OCI-LY1 (cell line): ENCODE results near the gene PAX5.

ENCODE experiments used
- H2AFZ ChIP-seq: fragments of 200-600 bp; sonication (generic), shearing (Covaris generic); 2 replicates; pipeline ENCODE4 v1.6.0; 2014; ENCODE audit warnings: antibody characterized with exemption, mild to moderate bottlenecking, low read length
- H3F3A ChIP-seq: fragments of 200-600 bp; sonication (generic), shearing (Covaris generic); 2 replicates; pipeline ENCODE4 v1.6.0; 2014; ENCODE audit warnings: mild to moderate bottlenecking, antibody characterized with exemption, low read length, moderate library complexity; ENCODE audit not compliant: insufficient read depth
- H3K27ac ChIP-seq: fragments of 200-600 bp; sonication (generic); 2 replicates; pipeline ENCODE4 v1.5.1; 2014; ENCODE audit warnings: low read length, mixed run types, mild to moderate bottlenecking, low read depth; ENCODE audit not compliant: poor library complexity, severe bottlenecking
- H3K27me3 ChIP-seq: fragments of 200-600 bp; sonication (generic); 2 replicates; pipeline ENCODE4 v1.6.0; 2014; ENCODE audit warnings: antibody characterized with exemption, mild to moderate bottlenecking, low read length, moderate library complexity; ENCODE audit not compliant: insufficient read depth
- H3K36me3 ChIP-seq: fragments of 200-600 bp; sonication (generic); 2 replicates; pipeline ENCODE4 v1.6.1; 2014; ENCODE audit warnings: mild to moderate bottlenecking, antibody characterized with exemption, low read length, moderate library complexity, mixed read lengths; ENCODE audit not compliant: insufficient read depth
- H3K4me1 ChIP-seq: fragments of 200-600 bp; sonication (generic); 2 replicates; pipeline ENCODE4 v1.5.1; 2014; ENCODE audit warnings: mild to moderate bottlenecking, low read length, moderate library complexity; ENCODE audit not compliant: insufficient read depth, severe bottlenecking
- H3K4me2 ChIP-seq: fragments of 200-600 bp; sonication (generic), shearing (Covaris generic); 2 replicates; pipeline ENCODE4 v1.6.1; 2014; ENCODE audit warnings: low read length
- H3K4me3 ChIP-seq: fragments of 200-600 bp; sonication (generic); 2 replicates; pipeline ENCODE4 v1.5.1; 2014; ENCODE audit warnings: low read length, low read depth, mild to moderate bottlenecking, mixed read lengths; ENCODE audit not compliant: poor library complexity, severe bottlenecking
- H3K79me2 ChIP-seq: fragments of 200-600 bp; shearing (Covaris generic); 2 replicates; pipeline ENCODE4 v1.6.1; 2016; ENCODE audit warnings: mixed run types, low read length, mixed read lengths; ENCODE audit not compliant: insufficient read depth
- H3K9ac ChIP-seq: fragments of 200-600 bp; sonication (generic), shearing (Covaris generic); 2 replicates; pipeline ENCODE4 v1.6.1; 2014; ENCODE audit warnings: mild to moderate bottlenecking, low read length, mixed read lengths
- H3K9me2 ChIP-seq: fragments of 200-600 bp; sonication (generic), shearing (Covaris generic); 2 replicates; pipeline ENCODE4 v1.6.1; 2014; ENCODE audit warnings: low read depth, mild to moderate bottlenecking, low read length, mixed read lengths
- H3K9me3 ChIP-seq: fragments of 200-600 bp; shearing (Covaris generic); 2 replicates; pipeline ENCODE4 v1.6.1; 2014; ENCODE audit warnings: low read length, mixed read lengths
- H4K20me1 ChIP-seq: fragments of 200-600 bp; sonication (generic), shearing (Covaris generic); 2 replicates; pipeline ENCODE4 v1.6.0; 2016; ENCODE audit warnings: mild to moderate bottlenecking, low read length; ENCODE audit not compliant: insufficient read depth
- CTCF ChIP-seq: fragments of 200-600 bp; sonication (generic), shearing (Covaris generic); IDR thresholded peaks from 2 replicates; pipeline ENCODE4 v1.5.1; 2017; ENCODE audit warnings: mild to moderate bottlenecking, antibody characterized with exemption, low read length, moderate library complexity, mixed read lengths
- EZH2 ChIP-seq: fragments of 200-600 bp; sonication (generic), shearing (Covaris generic); IDR thresholded peaks from 2 replicates; pipeline ENCODE4 v1.8.0; 2017; ENCODE audit warnings: borderline replicate concordance, mixed run types, mild to moderate bottlenecking, antibody characterized with exemption, low read length, moderate library complexity, mixed read lengths

Gene PAX5

DNA sequence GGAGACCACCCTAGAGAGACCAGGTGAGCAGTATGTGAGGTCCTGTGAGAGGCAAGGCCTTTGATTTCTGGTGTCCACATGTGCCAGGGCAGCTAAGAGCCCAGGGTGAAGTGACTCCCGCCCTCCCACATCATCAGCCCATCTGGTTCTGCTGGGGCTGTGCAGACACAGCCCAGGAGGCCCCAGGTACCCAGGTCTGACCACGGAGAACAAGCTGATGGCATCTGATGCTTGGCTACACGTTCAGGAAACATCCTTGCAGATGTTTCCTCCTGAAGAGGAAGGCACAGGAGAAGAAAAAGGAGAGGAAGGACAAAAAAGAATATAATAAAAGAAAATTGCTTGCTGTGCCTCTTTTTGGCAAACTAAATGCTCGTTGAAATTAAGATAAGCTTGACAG lies 225.8 kb downstream of the PAX5 start:
- H2AFZ ChIP-seq, result no peak overlapping the region
- H3K4me2 ChIP-seq, result no peak overlapping the region
- H3K79me2 ChIP-seq, result no peaks in the 10 kb centered on the region
- no peaks in the 10 kb centered on the region for H4K20me1 ChIP-seq
- no peaks in the 10 kb centered on the region for H3K4me1 ChIP-seq
- no peak overlapping the region for H3K27ac ChIP-seq
- H3K4me3 ChIP-seq, result no peak overlapping the region
- no peaks in the 10 kb centered on the region for H3K27me3 ChIP-seq
- H3K9me2 ChIP-seq, result no peaks in the 10 kb centered on the region
- no peaks in the 10 kb centered on the region for H3F3A ChIP-seq
- H3K36me3 ChIP-seq, result no peaks in the 10 kb centered on the region
- H3K9me3 ChIP-seq, result no peaks in the 10 kb centered on the region
- TF ChIP-seq EZH2, result no peak
- TF ChIP-seq CTCF, result no peak
- no peak overlapping the region for H3K9ac ChIP-seq

DNA sequence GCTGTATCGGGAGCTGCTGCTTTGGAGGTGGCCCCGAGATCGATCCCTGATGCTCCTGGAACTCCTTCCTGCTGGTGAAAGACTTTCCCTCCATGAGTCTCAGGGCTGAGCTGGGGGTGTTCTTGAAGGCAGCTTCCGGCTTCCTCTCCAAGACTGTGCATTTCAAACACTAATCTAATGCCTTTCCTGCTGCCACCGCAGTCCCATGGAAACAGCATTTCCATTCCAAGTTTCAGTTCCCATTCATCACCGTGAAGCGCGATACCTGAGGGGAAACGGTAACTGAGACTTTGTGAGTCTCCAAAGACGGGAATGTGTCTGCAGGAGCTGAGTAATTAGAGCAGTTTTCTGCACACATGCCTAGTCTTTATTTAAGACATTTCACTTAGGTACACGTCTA lies 230.1 kb downstream of the PAX5 start:
- H3K9ac ChIP-seq, result no peak overlapping the region
- H3K79me2 ChIP-seq, result no peaks in the 10 kb centered on the region
- H3K27ac ChIP-seq, result no peak overlapping the region
- H3K4me2 ChIP-seq, result no peak overlapping the region
- H3K36me3 ChIP-seq, result no peaks in the 10 kb centered on the region
- H3K4me1 ChIP-seq, result no peaks in the 10 kb centered on the region
- H3K9me2 ChIP-seq, result no peaks in the 10 kb centered on the region
- no peaks in the 10 kb centered on the region for H3F3A ChIP-seq
- no peaks in the 10 kb centered on the region for H3K27me3 ChIP-seq
- TF ChIP-seq EZH2, result no peak
- TF ChIP-seq CTCF, result no peak
- no peaks in the 10 kb centered on the region for H4K20me1 ChIP-seq
- no peaks in the 10 kb centered on the region for H3K9me3 ChIP-seq
- H3K4me3 ChIP-seq, result no peak overlapping the region
- H2AFZ ChIP-seq, result no peak overlapping the region

DNA sequence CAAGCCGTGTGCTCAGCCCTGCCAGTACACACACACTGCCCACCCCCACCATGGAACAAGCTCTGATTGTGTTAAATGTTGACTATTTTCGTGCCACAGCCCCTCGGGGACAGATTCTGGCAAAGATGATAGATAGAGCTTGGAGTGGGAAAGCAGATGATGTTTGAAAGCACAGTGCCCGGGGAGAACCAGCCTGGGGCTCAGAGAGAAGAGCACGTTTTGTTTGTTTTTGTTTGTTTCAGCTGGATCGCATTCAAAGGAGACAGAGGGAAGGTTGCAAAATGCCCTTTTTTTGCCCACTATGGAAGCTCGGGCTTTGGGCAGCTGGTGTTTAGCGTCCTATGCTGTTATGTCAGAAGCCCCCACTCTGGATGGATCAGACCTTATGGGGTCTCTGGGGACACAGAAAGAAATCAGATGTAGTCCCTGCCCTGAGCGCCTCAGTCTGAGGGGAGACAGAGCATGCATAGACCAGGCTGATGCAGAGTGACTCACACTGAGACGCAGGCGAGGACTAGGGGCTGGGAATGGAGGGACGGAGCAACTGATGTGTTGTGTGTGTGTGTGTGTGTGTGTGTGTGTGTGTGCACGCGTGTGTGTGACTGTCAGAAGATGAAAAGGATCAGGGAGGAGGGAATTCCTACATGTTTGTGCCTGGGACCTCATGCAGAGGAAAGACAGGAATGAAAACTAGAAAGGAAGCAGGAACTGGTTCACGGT lies 231.7 kb downstream of the PAX5 start:
- Histone ChIP-seq H3K9me2 (no peaks in the 10 kb centered on the region), H3K27me3 (no peaks in the 10 kb centered on the region), H2AFZ (no peak overlapping the region), H3K4me3 (no peak overlapping the region), H3K9ac (no peak overlapping the region), H3K4me1 (no peaks in the 10 kb centered on the region), H3K4me2 (no peak overlapping the region), H3K36me3 (no peaks in the 10 kb centered on the region), H3K9me3 (no peaks in the 10 kb centered on the region), H4K20me1 (no peaks in the 10 kb centered on the region), H3F3A (no peaks in the 10 kb centered on the region), H3K79me2 (no peaks in the 10 kb centered on the region), H3K27ac (no peak overlapping the region)
- TF ChIP-seq CTCF (no peak), EZH2 (no peak)
